SK-N-SH treated with all-trans-retinoic acid at 6 μM for 48 hours (cell line): ENCODE measurements around the gene TNS3.

Experiments
- ATAC-seq: fragments of 200-7000 bp; cut with Tn5 transposase; 3 replicates; pipeline ENCODE4 v1.9.1; 2020; ENCODE audit warnings: mild to moderate bottlenecking, moderate library complexity
- ARNTL ChIP-seq: fragments of 450-650 bp; formaldehyde crosslinking; IDR thresholded peaks from 2 replicates; pipeline ENCODE4 v1.5.0; 2020; ENCODE audit warnings: low read depth, mild to moderate bottlenecking, moderate library complexity, borderline replicate concordance
- CSDC2 ChIP-seq: fragments of 250-450 bp; sonication (Bioruptor Pico); IDR thresholded peaks from 2 replicates; pipeline ENCODE4 v1.5.0; 2020; ENCODE audit warnings: mild to moderate bottlenecking, moderate library complexity
- ESRRG ChIP-seq: fragments of 250-450 bp; sonication (Bioruptor Pico); IDR thresholded peaks from 2 replicates; pipeline ENCODE4 v1.6.1; 2021; ENCODE audit warnings: mild to moderate bottlenecking
- GLIS3 ChIP-seq: fragments of 250-450 bp; sonication (Bioruptor Pico); IDR thresholded peaks from 2 replicates; pipeline ENCODE4 v1.5.0; 2020; ENCODE audit warnings: mild to moderate bottlenecking, moderate library complexity
- ISL1 ChIP-seq: fragments of 250-450 bp; sonication (Bioruptor Pico); IDR thresholded peaks from 2 replicates; pipeline ENCODE4 v2.1.2; 2022; ENCODE audit warnings: mild to moderate bottlenecking, moderate library complexity
- OSR1 ChIP-seq: fragments of 250-450 bp; sonication (Bioruptor Pico); IDR thresholded peaks from 2 replicates; pipeline ENCODE4 v1.8.0; 2022; ENCODE audit warnings: moderate library complexity, mild to moderate bottlenecking, inconsistent platforms
- POU6F1 ChIP-seq: fragments of 250-450 bp; sonication (Bioruptor Pico); IDR thresholded peaks from 2 replicates; pipeline ENCODE4 v1.8.0; 2021; ENCODE audit warnings: low read depth, mild to moderate bottlenecking, moderate library complexity, borderline replicate concordance
- PPARA ChIP-seq: fragments of 250-450 bp; sonication (Bioruptor Pico); IDR thresholded peaks from 2 replicates; pipeline ENCODE4 v1.5.0; 2020; ENCODE audit warnings: mild to moderate bottlenecking, borderline replicate concordance
- RARB ChIP-seq: fragments of 250-450 bp; sonication (Bioruptor Pico); IDR thresholded peaks from 2 replicates; pipeline ENCODE4 v1.8.0; 2021; ENCODE audit warnings: mild to moderate bottlenecking, moderate library complexity
- TCF4 ChIP-seq: fragments of 250-450 bp; sonication (Bioruptor Pico); IDR thresholded peaks from 2 replicates; pipeline ENCODE4 v1.8.0; 2021; ENCODE audit warnings: mild to moderate bottlenecking, moderate library complexity, borderline replicate concordance
- TOX ChIP-seq: fragments of 250-450 bp; sonication (Bioruptor Pico); IDR thresholded peaks from 2 replicates; pipeline ENCODE4 v1.8.0; 2021; ENCODE audit warnings: mild to moderate bottlenecking, moderate library complexity, borderline replicate concordance
- TSHZ2 ChIP-seq: fragments of 250-450 bp; sonication (Bioruptor Pico); IDR thresholded peaks from 2 replicates; pipeline ENCODE4 v1.5.0; 2020; ENCODE audit warnings: mild to moderate bottlenecking, moderate library complexity
- ZC3H10 ChIP-seq: fragments of 250-450 bp; sonication (Bioruptor Pico); IDR thresholded peaks from 2 replicates; pipeline ENCODE4 v1.5.1; 2021; ENCODE audit warnings: mild to moderate bottlenecking, moderate library complexity
- ZFP3 ChIP-seq: fragments of 250-450 bp; sonication (Bioruptor Pico); IDR thresholded peaks from 2 replicates; pipeline ENCODE4 v1.5.0; 2020; ENCODE audit warnings: mild to moderate bottlenecking, moderate library complexity
- ZFP30 ChIP-seq: fragments of 450-650 bp; formaldehyde crosslinking; IDR thresholded peaks from 2 replicates; pipeline ENCODE4 v1.5.0; 2022; ENCODE audit warnings: mild to moderate bottlenecking, moderate library complexity
- ZNF70 ChIP-seq: fragments of 450-650 bp; formaldehyde crosslinking; IDR thresholded peaks from 2 replicates; pipeline ENCODE4 v1.5.0; 2020; ENCODE audit warnings: mild to moderate bottlenecking, moderate library complexity
- ZNF8 ChIP-seq: fragments of 450-650 bp; formaldehyde crosslinking; IDR thresholded peaks from 2 replicates; pipeline ENCODE4 v1.5.0; 2020; ENCODE audit warnings: mild to moderate bottlenecking, moderate library complexity
- TF ChIP-seq, protein P1 (sequence below): fragments of 250-450 bp; sonication (Bioruptor Pico); IDR thresholded peaks from 2 replicates; pipeline ENCODE4 v1.8.0; 2020; ENCODE audit warnings: mild to moderate bottlenecking, moderate library complexity, borderline replicate concordance
- TF ChIP-seq, protein P2 (sequence below): fragments of 250-450 bp; sonication (Bioruptor Pico); IDR thresholded peaks from 2 replicates; pipeline ENCODE4 v1.5.1; 2020; ENCODE audit warnings: low read depth, mild to moderate bottlenecking, moderate library complexity

The TNS3 gene

DNA sequence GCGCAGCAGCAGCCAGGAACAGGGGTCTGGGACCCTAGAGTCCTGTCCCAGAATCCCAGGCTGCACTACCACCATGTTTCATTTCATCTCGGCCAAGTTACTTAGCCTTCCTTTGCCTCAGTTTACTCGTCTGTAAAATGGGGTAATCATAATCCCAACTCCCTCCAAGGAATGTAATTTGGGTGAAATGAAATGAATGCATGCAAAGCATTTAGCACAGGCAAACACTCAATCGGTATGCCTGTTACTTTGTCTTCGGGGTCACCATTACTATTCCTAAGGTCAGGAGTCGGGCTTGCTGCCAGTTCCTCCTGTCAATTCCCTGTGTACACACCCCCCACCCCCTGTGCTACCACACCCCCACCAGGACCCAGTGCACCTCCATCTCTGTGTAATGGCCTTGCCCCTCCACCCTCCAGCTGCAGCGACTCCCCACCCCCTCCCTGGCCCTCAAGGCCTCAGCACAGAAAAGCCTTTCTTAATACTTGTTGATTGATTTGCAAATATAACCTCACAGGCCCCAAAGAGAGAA, 1.7 kb downstream of the TNS3 start:
- ATAC-seq = no peak
- TF ChIP-seq PPARA (CRISPR knock-in tag) (no peak), ESRRG (CRISPR knock-in tag) (no peak), CSDC2 (CRISPR knock-in tag) (peak; percentile 89)

- ATAC-seq = no peak
- TF ChIP-seq, protein P1, sequence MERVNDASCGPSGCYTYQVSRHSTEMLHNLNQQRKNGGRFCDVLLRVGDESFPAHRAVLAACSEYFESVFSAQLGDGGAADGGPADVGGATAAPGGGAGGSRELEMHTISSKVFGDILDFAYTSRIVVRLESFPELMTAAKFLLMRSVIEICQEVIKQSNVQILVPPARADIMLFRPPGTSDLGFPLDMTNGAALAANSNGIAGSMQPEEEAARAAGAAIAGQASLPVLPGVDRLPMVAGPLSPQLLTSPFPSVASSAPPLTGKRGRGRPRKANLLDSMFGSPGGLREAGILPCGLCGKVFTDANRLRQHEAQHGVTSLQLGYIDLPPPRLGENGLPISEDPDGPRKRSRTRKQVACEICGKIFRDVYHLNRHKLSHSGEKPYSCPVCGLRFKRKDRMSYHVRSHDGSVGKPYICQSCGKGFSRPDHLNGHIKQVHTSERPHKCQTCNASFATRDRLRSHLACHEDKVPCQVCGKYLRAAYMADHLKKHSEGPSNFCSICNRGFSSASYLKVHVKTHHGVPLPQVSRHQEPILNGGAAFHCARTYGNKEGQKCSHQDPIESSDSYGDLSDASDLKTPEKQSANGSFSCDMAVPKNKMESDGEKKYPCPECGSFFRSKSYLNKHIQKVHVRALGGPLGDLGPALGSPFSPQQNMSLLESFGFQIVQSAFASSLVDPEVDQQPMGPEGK = 0 out of 2 replicates have a peak, but pooled peaks have one; percentile 11
- TF ChIP-seq TCF4 (CRISPR knock-in tag) = no peak
These were observed 2.5 kb downstream of the TNS3 start for GRCh38 chr7:47579458-47579857.

- TF ChIP-seq ZC3H10 = no peak
- TF ChIP-seq, protein P1 = 0 out of 2 replicates have a peak, but pooled peaks have one; percentile 14
- ATAC-seq = no peak
These were observed 3.2 kb downstream of the TNS3 start for GRCh38 chr7:47578579-47579270.

DNA sequence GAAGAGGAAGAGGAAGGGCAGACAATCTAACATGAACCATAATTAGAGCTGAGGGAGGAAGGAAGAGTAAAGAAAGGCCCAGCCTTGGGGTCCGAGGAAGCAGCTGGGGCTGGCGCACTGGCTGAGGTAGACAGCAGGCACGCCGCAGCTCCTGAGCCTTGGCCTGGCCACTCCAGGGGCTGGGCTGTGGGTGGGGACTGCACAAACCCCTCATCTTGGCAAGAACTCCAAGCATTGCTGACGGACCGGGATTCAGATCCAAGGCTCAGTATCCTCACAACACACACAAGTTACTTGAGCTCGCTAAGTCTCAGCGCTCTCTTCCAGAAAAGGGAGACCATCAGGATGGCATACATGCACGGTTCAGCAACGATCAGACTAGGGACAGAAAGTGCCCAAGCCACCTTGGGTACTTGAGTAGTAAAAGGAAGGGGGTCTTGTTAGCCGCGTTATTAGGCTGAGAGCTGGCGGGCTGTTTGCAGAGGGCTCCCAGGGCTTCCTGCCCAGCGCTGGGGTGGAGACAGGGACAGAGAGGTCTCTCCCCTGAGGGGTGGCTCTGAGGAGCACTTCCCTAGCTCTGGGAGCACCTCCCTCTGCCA, 4.5 kb downstream of the TNS3 start:
- no peak for ATAC-seq
- TF ChIP-seq PPARA (CRISPR knock-in tag) (no peak), TSHZ2 (CRISPR knock-in tag) (no peak), RARB (CRISPR knock-in tag) (no peak), ZC3H10 (no peak), TOX (CRISPR knock-in tag) (no peak), GLIS3 (no peak), ZNF8 (CRISPR knock-in tag) (no peak), ESRRG (CRISPR knock-in tag) (no peak), OSR1 (CRISPR knock-in tag) (no peak), TCF4 (CRISPR knock-in tag) (no peak), ARNTL (CRISPR knock-in tag) (no peak), ZNF70 (CRISPR knock-in tag) (no peak)
- TF ChIP-seq, protein P2, sequence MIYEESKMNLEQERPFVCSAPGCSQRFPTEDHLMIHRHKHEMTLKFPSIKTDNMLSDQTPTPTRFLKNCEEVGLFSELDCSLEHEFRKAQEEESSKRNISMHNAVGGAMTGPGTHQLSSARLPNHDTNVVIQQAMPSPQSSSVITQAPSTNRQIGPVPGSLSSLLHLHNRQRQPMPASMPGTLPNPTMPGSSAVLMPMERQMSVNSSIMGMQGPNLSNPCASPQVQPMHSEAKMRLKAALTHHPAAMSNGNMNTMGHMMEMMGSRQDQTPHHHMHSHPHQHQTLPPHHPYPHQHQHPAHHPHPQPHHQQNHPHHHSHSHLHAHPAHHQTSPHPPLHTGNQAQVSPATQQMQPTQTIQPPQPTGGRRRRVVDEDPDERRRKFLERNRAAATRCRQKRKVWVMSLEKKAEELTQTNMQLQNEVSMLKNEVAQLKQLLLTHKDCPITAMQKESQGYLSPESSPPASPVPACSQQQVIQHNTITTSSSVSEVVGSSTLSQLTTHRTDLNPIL (CRISPR knock-in tag) = no peak

GRCh38 chr7:47576866-47577306, 5.0 kb downstream of the TNS3 start:
- no peak for ATAC-seq
- no peak for TF ChIP-seq ZFP3 (CRISPR knock-in tag)
- no peak for TF ChIP-seq TOX (CRISPR knock-in tag)
- no peak for TF ChIP-seq TSHZ2 (CRISPR knock-in tag)
- TF ChIP-seq RARB (CRISPR knock-in tag) = no peak
- no peak for TF ChIP-seq POU6F1 (CRISPR knock-in tag)
- no peak for TF ChIP-seq ISL1
- TF ChIP-seq ZFP30 (CRISPR knock-in tag) = no peak
